DND-41 (cell line): ENCODE results near the gene GRM7.

ENCODE experiments used
- CTCF ChIP-seq: IDR thresholded peaks from 2 replicates; pipeline ENCODE4 v1.5.1; 2012; ENCODE audit warnings: borderline replicate concordance, low read length, moderate library complexity, mild to moderate bottlenecking; ENCODE audit not compliant: poor library complexity, severe bottlenecking; ENCODE audit errors: extremely low read depth
- EZH2 ChIP-seq: IDR thresholded peaks from 3 replicates; pipeline ENCODE4 v1.6.1; 2012; ENCODE audit warnings: borderline replicate concordance, low read depth, mild to moderate bottlenecking, moderate library complexity, low read length, inconsistent platforms; ENCODE audit not compliant: severe bottlenecking

GRCh38 chr3:6935970-6936369 lies 75.1 kb downstream of the GRM7 start:
- TF ChIP-seq CTCF (no peak), EZH2 (no peak)
